Suprapubic skin (tissue), 4 donors: ENCODE data around the gene SCAANT1. TPM values are rescaled to one million over a fixed set of nuclear protein-coding genes. Genes with fewer than 3 reads are reported as not detected.

Source experiments
- DNase-seq, 2 donors: peaks; one replicate each; pipeline ENCODE4 v3.0.0-alpha.2; 2019; ENCODE audit warnings: low spot score in 2 of 2
- H3K27ac ChIP-seq: fragments of 200-600 bp; sonication (generic); one replicate; pipeline ENCODE4 v1.5.1; 2019
- H3K27me3 ChIP-seq: fragments of 200-600 bp; sonication (generic); one replicate; pipeline ENCODE4 v1.5.1; 2019
- H3K36me3 ChIP-seq: fragments of 200-600 bp; sonication (generic); one replicate; pipeline ENCODE4 v1.5.1; 2019
- H3K4me1 ChIP-seq: fragments of 200-600 bp; sonication (generic); one replicate; pipeline ENCODE4 v1.5.1; 2019
- H3K4me3 ChIP-seq: fragments of 200-600 bp; sonication (generic); one replicate; pipeline ENCODE4 v1.5.1; 2019; ENCODE audit warnings: mild to moderate bottlenecking
- H3K9me3 ChIP-seq: fragments of 200-600 bp; sonication (generic); one replicate; pipeline ENCODE4 v1.5.1; 2019
- EP300 ChIP-seq: sonication (generic); formaldehyde crosslinking; IDR thresholded peaks from one replicate; pipeline ENCODE4 v1.6.1; 2017; ENCODE audit warnings: antibody characterized with exemption
- POLR2A ChIP-seq, 2 donors: fragments of 450-650 bp; IDR thresholded peaks; one replicate each; pipeline ENCODE4 v1.6.1; 2017; ENCODE audit warnings: antibody characterized with exemption in 2 of 2, mild to moderate bottlenecking in 2 of 2, moderate library complexity in 2 of 2
- POLR2AphosphoS5 ChIP-seq, 3 donors: sonication (generic); formaldehyde crosslinking; IDR thresholded peaks; one replicate each; pipeline ENCODE4 v1.6.1; 2017; ENCODE audit warnings: antibody characterized with exemption in 3 of 3
- WGBS: methylation state at CpG from one replicate; pipeline ENCODE4 v1.1.5; 2018; 5-methylcytosine and 5-hydroxymethylcytosine counted together
- total RNA-seq, 4 donors: library from RNA; depleted of rRNA; stranded (reverse); fragments of >200 nt; gene quantifications; one replicate each; pipeline ENCODE4 v1.1.0, GENCODE V29; 2016
- TF ChIP-seq, protein P1 (sequence below), 2 donors: fragments of 200-600 bp in 1 of 2; fragments of 450-650 bp in 1 of 2; sonication (generic) in 1 of 2; IDR thresholded peaks; one replicate each; pipeline ENCODE4 v1.5.1; 2016 to 2019; ENCODE audit warnings: antibody characterized with exemption in 2 of 2, mild to moderate bottlenecking in 1 of 2, moderate library complexity in 1 of 2

The SCAANT1 gene
- total RNA-seq, 4 donors from 2014 or later, result not detected

DNA sequence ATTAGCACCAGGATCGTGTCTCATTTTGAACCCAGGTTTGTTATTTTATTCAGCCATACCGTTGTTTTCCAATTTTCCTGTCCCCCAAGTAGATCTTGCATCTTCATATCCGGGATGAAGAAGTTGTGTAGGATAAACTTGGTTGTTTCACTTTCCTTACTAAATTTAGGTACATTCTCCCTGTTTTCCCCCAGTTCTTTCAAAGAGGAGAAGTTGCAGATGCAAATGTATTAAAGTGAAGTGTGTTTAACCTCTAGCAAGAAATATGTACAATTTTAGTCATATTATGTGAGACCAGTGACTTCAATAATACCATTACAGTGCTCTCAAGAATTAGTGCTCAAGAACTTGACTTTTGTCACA, 47.2 kb downstream of the SCAANT1 start:
- H3K4me3 ChIP-seq, result peak overlapping the region; percentile 81
- 3% methylated on average over 3 of the region's 3 CpGs for WGBS
- no peaks in the 10 kb centered on the region for H3K27me3 ChIP-seq
- peak overlapping the region; percentile 88 for H3K27ac ChIP-seq
- no peak for DNase-seq
- TF ChIP-seq EP300, result no peak
- no peak for TF ChIP-seq POLR2AphosphoS5 (IDR thresholded peaks at IDR 0.05)
- no peak for TF ChIP-seq POLR2A (IDR thresholded peaks at IDR 0.05)
- TF ChIP-seq, protein P1, sequence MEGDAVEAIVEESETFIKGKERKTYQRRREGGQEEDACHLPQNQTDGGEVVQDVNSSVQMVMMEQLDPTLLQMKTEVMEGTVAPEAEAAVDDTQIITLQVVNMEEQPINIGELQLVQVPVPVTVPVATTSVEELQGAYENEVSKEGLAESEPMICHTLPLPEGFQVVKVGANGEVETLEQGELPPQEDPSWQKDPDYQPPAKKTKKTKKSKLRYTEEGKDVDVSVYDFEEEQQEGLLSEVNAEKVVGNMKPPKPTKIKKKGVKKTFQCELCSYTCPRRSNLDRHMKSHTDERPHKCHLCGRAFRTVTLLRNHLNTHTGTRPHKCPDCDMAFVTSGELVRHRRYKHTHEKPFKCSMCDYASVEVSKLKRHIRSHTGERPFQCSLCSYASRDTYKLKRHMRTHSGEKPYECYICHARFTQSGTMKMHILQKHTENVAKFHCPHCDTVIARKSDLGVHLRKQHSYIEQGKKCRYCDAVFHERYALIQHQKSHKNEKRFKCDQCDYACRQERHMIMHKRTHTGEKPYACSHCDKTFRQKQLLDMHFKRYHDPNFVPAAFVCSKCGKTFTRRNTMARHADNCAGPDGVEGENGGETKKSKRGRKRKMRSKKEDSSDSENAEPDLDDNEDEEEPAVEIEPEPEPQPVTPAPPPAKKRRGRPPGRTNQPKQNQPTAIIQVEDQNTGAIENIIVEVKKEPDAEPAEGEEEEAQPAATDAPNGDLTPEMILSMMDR (IDR thresholded peaks at IDR 0.05), result no peak
- peaks cover 31% of the 10 kb centered on the region for H3K4me1 ChIP-seq
- H3K9me3 ChIP-seq, result no peaks in the 10 kb centered on the region
- peaks cover 5% of the 10 kb centered on the region for H3K36me3 ChIP-seq

DNA sequence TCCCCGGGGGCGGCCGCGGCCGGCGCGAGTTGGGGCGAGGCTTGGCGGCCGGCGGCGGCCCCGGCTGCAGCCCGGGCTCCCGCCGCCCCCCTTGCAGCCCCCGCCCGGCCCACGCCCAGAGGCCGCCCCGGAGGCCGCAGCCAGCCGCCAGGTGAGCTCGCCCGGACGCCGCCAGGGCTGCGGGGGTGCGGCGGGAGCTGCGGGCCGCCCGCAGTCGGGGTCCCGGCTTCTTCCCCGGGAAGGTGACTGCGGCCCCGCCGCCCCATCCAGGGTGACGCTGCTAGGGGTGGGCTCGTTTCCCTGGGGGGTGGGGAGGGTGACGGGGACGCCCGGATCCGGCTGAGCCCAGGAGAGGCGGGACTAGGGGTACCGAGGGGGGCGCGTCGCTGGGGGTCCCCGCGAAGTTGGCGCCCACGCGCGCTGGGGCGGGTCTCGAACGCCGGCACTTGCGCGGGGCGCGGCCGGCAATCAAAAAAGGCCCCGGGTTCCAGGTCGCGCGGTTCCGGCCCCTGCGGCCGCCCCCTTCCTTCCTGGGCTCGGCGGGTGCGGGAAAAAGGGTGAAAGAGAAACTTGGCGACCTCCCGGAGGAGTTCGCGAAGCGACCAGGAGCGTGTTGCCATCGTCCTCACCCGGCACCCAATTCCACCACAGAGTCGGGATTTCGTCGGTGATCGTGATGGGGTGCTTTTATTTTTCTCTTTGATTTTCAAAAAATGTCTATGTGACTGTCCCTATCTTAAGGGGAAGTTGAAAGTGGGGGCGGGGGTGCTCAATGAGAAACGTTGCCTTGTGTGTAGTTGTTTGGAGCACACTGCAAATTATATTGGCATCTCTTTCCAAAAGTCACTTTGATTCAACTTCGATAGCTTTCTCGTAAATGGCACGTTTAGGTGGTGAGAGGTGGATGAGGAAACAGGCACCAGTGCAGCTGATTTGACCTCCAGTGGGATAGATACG, 47.9 kb downstream of the SCAANT1 start:
- peak overlapping the region; percentile 81 for H3K4me3 ChIP-seq
- no peaks in the 10 kb centered on the region for H3K27me3 ChIP-seq
- no peaks in the 10 kb centered on the region for H3K9me3 ChIP-seq
- WGBS, result under 1% methylated on average over 43 of the region's 93 CpGs
- peak; percentile 67 to 78 for DNase-seq
- H3K4me1 ChIP-seq, result peaks cover 28% of the 10 kb centered on the region
- TF ChIP-seq POLR2A (IDR thresholded peaks at IDR 0.05) (no peak), EP300 (no peak), POLR2AphosphoS5 (IDR thresholded peaks at IDR 0.05) (no peak)
- TF ChIP-seq, protein P1 (IDR thresholded peaks at IDR 0.05), result no peak
- H3K36me3 ChIP-seq, result peaks cover 5% of the 10 kb centered on the region
- peak overlapping the region; percentile 88 for H3K27ac ChIP-seq

DNA sequence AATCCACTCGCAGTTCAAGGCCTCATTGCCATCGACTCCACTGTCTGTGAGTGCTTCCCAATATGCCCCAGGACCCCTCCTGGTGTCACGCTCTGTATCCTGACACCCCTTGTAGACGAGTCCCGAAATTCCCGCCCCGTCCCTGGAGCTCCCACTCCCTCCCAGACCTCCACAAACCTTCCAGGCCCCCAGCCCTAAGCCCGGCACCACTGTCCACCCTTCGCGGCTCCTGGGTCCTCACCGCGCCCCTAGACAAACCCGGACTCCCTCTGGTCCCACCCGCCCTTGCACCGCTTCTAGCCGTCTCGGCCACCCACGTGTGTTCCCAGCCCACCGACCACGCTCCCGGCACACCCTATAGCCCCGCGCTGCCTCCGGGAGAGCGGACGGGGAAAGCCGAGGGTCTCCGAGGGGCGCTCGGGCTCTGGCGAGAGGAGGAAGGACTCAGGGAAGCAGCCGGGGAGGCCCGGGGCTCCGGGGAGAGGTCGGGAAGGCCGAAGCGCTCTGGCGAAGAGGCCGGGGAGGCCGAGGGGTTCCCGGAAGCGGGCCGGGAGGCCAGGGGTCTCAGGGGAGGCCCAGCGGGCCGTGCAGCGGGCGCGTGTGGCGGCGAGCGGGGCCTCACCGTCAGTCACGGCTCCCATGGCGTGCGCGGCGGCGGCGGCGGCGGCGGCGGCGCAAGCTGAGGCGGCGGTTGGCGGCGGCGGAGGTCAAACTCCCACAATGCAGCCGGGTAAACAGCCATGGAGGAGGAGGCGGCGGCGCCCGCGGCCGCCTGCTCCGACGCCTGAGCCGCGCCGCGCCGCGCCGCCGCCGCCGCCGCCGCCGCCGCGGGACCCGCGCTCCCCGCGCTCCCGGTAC, 48.8 kb downstream of the SCAANT1 start, which contains the start of the genes ATXN7 and THOC7:
Gene ATXN7, plus strand, starts transcription at position 718 of the 858 bp plus-strand sequence. CDS start 48,732 bp downstream, outside the sequence.
Gene THOC7, minus strand, starts transcription at position 656 of the 858 bp plus-strand sequence. Its CDS starts 15 bp downstream, at position 641.
- H3K36me3 ChIP-seq, result peaks cover 5% of the 10 kb centered on the region
- peaks cover 28% of the 10 kb centered on the region for H3K4me1 ChIP-seq
- H3K4me3 ChIP-seq, result peak within 1 kb of the TSS; percentile 81
- peak; percentile 77 to 87 for DNase-seq
- no peaks in the 10 kb centered on the region for H3K9me3 ChIP-seq
- 3% methylated on average over 25 of the region's 98 CpGs for WGBS
- no peaks in the 10 kb centered on the region for H3K27me3 ChIP-seq
- TF ChIP-seq EP300, result no peak
- TF ChIP-seq POLR2AphosphoS5 (IDR thresholded peaks at IDR 0.05), result no peak
- TF ChIP-seq POLR2A (IDR thresholded peaks at IDR 0.05), result peak in 1 of 2 donors; percentile 34
- peak within 1 kb of the TSS; percentile 92 for H3K27ac ChIP-seq

DNA sequence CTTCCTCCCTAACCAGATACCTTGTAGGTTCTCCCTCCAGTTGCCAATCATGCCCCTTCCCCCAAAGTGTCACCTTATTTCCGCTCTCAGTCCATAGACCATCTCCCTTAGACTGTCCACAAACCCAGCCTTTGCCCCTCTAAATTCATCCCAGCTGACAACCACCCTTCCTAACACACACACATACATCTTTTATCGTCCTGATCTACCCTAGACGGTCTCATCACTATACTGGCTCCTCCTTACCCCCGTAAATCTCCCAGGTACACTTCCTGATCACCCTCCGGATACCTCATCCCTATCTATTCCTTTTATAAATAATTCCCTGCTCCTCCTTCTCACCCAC, 49.4 kb downstream of the SCAANT1 start:
- peaks cover 5% of the 10 kb centered on the region for H3K36me3 ChIP-seq
- peak overlapping the region; percentile 92 for H3K27ac ChIP-seq
- 22% methylated on average over 5 of the region's 5 CpGs for WGBS
- H3K9me3 ChIP-seq, result no peaks in the 10 kb centered on the region
- H3K27me3 ChIP-seq, result no peaks in the 10 kb centered on the region
- no peak for DNase-seq
- TF ChIP-seq, protein P1 (IDR thresholded peaks at IDR 0.05), result no peak
- TF ChIP-seq POLR2A (IDR thresholded peaks at IDR 0.05) (no peak), EP300 (no peak), POLR2AphosphoS5 (IDR thresholded peaks at IDR 0.05) (no peak)
- H3K4me3 ChIP-seq, result peak overlapping the region; percentile 81
- H3K4me1 ChIP-seq, result peaks cover 28% of the 10 kb centered on the region

Other genes starting within 250 kb of the SCAANT1 start
- gene C3orf49, start 93.1 kb downstream of the SCAANT1 start, total RNA-seq, result not detected
- 10 to 100 TPM; 28.0 to 48.8 (median 40.1) TPM for gene THOC7, start 48.6 kb downstream of the SCAANT1 start, total RNA-seq
- 100 to 1,000 TPM in 1 of 4 donors, 10 to 100 TPM in 3; 22.9 to 101 (median 44.2) TPM for gene ATXN7, start 48.5 kb downstream of the SCAANT1 start, total RNA-seq
- 10 to 100 TPM; 54.6 to 82.3 (median 68.0) TPM for gene PSMD6, start 111.1 kb upstream of the SCAANT1 start, total RNA-seq